HFF-Myc (cell line): ENCODE results near the gene ZRSR2.

Source experiments
- DNase-seq: peaks from one replicate; pipeline ENCODE4 v3.0.0-alpha.2; 2011; ENCODE audit warnings: low read depth; ENCODE audit errors: extremely low read depth
- H3K4me3 ChIP-seq: replicated peaks from 2 replicates; pipeline ENCODE4 v1.5.1; 2011; ENCODE audit warnings: low read depth, mild to moderate bottlenecking, control low read depth, low read length
- TF ChIP-seq, protein P1 (sequence below): IDR thresholded peaks from 2 replicates; pipeline ENCODE4 v1.5.1; 2012; ENCODE audit warnings: mild to moderate bottlenecking, low read depth, low read length, control low read depth; ENCODE audit errors: missing control alignments

Gene ZRSR2

DNA sequence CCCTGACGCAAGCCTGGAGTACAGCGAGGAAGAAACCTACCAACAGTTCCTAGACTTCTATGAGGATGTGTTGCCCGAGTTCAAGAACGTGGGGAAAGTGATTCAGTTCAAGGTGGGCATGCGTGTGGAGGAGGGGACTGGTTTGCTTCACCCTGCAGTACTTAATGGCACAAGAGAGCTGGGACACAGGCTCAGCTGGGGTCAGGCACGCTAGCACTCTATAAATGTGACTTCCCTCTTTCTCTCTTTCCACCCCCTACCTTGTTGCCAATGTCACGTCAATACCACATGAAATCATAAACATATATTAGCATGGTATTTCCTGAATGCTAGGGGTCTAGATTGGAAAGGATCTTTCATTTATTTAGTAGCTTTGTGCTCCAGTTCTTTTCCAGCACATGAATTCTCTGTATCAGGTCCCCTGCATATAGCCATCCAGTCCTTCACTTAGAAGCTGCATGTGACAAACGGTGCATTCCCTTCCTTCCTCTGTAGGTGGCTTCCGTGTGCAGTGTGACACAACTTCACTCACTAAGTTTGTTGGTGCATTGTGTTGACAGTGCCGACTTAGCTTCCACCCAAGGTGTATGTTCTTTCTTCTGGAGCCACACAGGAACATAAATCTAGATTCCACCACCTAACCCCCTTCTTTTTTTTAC, 25.6 kb downstream of the ZRSR2 start:
- TF ChIP-seq, protein P1, sequence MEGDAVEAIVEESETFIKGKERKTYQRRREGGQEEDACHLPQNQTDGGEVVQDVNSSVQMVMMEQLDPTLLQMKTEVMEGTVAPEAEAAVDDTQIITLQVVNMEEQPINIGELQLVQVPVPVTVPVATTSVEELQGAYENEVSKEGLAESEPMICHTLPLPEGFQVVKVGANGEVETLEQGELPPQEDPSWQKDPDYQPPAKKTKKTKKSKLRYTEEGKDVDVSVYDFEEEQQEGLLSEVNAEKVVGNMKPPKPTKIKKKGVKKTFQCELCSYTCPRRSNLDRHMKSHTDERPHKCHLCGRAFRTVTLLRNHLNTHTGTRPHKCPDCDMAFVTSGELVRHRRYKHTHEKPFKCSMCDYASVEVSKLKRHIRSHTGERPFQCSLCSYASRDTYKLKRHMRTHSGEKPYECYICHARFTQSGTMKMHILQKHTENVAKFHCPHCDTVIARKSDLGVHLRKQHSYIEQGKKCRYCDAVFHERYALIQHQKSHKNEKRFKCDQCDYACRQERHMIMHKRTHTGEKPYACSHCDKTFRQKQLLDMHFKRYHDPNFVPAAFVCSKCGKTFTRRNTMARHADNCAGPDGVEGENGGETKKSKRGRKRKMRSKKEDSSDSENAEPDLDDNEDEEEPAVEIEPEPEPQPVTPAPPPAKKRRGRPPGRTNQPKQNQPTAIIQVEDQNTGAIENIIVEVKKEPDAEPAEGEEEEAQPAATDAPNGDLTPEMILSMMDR = peak; percentile 15
- no peak for DNase-seq

DNA sequence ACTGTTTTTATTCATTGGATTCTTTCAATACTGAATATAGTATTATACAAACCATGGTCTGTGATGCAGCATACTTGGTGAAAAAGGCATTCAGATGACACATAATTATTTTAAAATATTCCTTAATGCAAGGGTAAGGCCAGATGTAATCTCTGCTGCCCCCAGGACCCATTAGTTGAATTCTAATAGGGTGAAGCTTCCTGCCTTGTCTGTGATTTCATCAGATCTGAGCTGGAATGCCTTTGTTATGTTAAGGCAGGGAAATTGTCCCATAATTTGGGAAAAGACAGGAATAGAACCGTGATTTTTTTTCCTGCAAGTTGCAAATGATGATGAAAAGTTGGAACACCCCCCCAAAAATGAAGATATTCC, 26.1 kb downstream of the ZRSR2 start:
- TF ChIP-seq, protein P1 = no peak
- no peak overlapping the region for H3K4me3 ChIP-seq
- no peak for DNase-seq

More for the DNA sequence above, 25.6 kb downstream of the ZRSR2 start:
- no peak overlapping the region for H3K4me3 ChIP-seq

DNA sequence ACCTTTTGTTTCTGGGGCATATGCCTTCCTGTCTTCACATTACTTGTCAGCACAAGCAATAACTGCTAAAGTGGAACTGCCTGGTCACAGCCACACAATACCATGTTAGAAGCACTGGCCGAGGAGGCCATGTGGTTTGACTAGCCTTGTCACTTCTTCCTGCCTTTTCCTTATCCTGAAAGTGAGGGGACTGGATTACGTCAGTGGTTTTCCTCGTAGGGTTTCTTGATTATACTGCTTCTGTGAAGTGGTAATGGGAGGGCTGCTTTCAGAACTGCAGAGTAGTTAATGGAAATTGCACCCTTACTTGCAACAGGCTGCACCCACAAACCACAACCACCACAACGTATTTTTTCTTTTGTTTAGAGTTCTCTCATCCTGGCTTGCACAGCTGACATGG, 26.6 kb downstream of the ZRSR2 start:
- H3K4me3 ChIP-seq = no peak overlapping the region
- TF ChIP-seq, protein P1 = no peak
- DNase-seq = no peak

- DNase-seq = no peak
- H3K4me3 ChIP-seq = no peak overlapping the region
- TF ChIP-seq, protein P1 = no peak
Observed at GRCh38 chrX:15820106-15821073, 30.1 kb downstream of the ZRSR2 start.

DNA sequence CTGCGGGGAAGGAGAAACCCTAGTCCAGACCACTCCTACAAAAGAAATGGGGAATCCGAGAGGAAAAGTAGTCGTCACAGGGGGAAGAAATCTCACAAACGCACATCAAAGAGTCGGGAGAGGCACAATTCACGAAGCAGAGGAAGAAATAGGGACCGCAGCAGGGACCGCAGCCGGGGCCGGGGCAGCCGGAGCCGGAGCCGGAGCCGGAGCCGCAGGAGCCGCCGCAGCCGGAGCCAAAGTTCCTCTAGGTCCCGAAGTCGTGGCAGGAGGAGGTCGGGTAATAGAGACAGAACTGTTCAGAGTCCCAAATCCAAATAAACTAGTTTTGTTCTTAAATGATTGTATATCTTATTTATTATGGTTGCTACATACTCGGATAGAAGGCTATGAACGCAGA, 32.6 kb downstream of the ZRSR2 start:
- DNase-seq = no peak
- no peak overlapping the region for H3K4me3 ChIP-seq
- TF ChIP-seq, protein P1 = no peak

DNA sequence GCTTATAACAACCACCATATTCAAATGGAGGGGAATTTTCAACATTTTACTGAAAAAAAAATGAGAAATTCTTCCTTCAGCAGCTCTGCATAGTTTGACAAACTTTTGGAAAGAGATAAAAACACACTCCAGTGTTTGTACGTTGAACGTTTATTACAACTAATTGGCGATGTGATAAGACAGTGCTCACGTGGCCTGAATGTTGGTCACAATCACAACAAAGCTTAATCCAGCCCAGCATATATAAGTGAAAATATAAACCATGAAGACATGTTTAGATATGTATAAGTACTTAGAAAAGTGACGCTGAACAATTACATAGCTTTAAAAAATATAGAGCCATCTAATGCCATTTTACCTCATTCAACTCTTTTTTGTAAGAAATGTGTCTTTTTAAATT, 35.7 kb downstream of the ZRSR2 start:
- TF ChIP-seq, protein P1 = no peak
- no peak overlapping the region for H3K4me3 ChIP-seq
- no peak for DNase-seq
